ENCODE measurements around the gene PIK3C2B. TPM values are rescaled to one million over a fixed set of nuclear protein-coding genes. Genes with fewer than 3 reads are reported as not detected.

The PIK3C2B gene
- polyA plus RNA-seq, 1 donor from 2014 or later, result 23.7 TPM

DNA sequence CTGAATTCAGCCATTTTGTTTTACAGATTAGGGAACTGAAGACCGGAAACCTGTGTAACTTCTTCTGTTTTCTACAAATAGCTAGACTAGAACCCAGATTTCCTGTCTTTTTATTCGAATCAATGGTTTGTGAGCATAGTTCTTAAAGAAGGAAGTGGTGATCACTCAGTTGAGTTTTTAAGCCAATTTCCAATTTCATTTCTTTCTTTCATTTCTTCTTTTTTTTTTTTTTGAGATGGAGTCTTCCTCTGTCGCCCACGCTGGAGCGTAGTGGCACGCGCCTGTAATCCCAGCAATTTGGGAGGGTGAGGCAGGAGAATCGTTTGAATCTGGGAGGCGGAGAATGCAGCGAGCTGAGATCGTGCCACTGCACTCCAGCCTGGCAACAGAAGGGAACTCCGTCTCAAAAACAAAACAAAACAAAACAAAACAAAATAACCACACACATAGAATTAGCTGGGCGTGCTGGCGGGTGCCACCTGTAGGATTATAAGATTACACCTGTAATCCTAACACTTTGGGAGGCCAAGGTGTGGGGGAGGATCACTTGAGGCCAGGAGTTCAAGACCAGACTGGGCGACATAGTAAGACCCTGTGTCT lies 18.6 kb upstream of the PIK3C2B start:
- Histone ChIP-seq H3K9ac (ENCODE audit: low read length) (no peak overlapping the region), H3K79me2 (replicated peaks; ENCODE audit: insufficient read depth, low read length) (peaks cover 20% of the 10 kb centered on the region), H3K27me3 (ENCODE audit: insufficient read depth, low read depth, low read length) (no peaks in the 10 kb centered on the region), H3K27ac (ENCODE audit: low read length) (no peak overlapping the region), H3K9me3 (ENCODE audit: low read length) (no peaks in the 10 kb centered on the region), H4K20me1 (ENCODE audit: insufficient read depth) (no peaks in the 10 kb centered on the region), H2AFZ (ENCODE audit: low read depth, low read length) (no peak overlapping the region), H3K4me3 (ENCODE audit: low read length) (no peak overlapping the region), H3K36me3 (ENCODE audit: insufficient read depth, low read length) (no peaks in the 10 kb centered on the region), H3K9me2 (ENCODE audit: insufficient read depth, low read length) (no peaks in the 10 kb centered on the region), H3F3A (ENCODE audit: insufficient read depth, low read length, poor library complexity, severe bottlenecking) (no peaks in the 10 kb centered on the region), H3K4me2 (ENCODE audit: low read length) (no peak overlapping the region)
- no peak for TF ChIP-seq POLR2AphosphoS5 (IDR thresholded peaks at IDR 0.05)
- no peak for TF ChIP-seq SMC3 (conservative IDR thresholded peaks at IDR 0.05; ENCODE audit: poor library complexity)
- TF ChIP-seq EP300 (conservative IDR thresholded peaks at IDR 0.05; ENCODE audit: poor library complexity, severe bottlenecking), result no peak
- no peak for TF ChIP-seq EZH2 (IDR thresholded peaks at IDR 0.05; ENCODE audit: borderline replicate concordance, insufficient read depth, low read length, poor library complexity, severe bottlenecking)
- TF ChIP-seq, protein P1, sequence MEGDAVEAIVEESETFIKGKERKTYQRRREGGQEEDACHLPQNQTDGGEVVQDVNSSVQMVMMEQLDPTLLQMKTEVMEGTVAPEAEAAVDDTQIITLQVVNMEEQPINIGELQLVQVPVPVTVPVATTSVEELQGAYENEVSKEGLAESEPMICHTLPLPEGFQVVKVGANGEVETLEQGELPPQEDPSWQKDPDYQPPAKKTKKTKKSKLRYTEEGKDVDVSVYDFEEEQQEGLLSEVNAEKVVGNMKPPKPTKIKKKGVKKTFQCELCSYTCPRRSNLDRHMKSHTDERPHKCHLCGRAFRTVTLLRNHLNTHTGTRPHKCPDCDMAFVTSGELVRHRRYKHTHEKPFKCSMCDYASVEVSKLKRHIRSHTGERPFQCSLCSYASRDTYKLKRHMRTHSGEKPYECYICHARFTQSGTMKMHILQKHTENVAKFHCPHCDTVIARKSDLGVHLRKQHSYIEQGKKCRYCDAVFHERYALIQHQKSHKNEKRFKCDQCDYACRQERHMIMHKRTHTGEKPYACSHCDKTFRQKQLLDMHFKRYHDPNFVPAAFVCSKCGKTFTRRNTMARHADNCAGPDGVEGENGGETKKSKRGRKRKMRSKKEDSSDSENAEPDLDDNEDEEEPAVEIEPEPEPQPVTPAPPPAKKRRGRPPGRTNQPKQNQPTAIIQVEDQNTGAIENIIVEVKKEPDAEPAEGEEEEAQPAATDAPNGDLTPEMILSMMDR (IDR thresholded peaks at IDR 0.05; ENCODE audit: poor library complexity, severe bottlenecking), result no peak

DNA sequence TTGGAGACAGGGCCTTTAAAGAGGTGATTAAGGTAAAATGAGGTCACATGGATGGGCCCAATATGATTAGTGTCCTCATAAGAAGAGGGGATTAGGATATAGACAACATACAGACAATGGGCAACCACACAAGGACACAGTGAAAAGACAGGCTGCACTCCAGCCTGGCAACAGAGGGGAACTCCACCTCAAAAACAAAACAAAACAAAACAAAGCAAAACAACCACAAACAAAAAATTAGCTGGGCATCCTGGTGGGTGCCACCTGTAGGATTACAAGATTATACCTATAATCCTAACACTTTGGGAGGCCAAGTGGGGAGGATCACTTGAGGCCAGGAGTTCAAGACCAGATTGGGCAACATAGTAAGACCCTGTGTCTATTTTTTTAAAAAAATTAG lies 16.8 kb upstream of the PIK3C2B start:
- Histone ChIP-seq H3K79me2 (replicated peaks; ENCODE audit: insufficient read depth, low read length) (peaks cover 2% of the 10 kb centered on the region), H3K9ac (ENCODE audit: low read length) (no peak overlapping the region), H3K27ac (ENCODE audit: low read length) (no peak overlapping the region), H3K4me3 (ENCODE audit: low read length) (no peak overlapping the region), H3K36me3 (ENCODE audit: insufficient read depth, low read length) (no peaks in the 10 kb centered on the region), H2AFZ (ENCODE audit: low read depth, low read length) (no peak overlapping the region), H3K27me3 (ENCODE audit: insufficient read depth, low read depth, low read length) (no peaks in the 10 kb centered on the region), H3K9me2 (ENCODE audit: insufficient read depth, low read length) (no peaks in the 10 kb centered on the region), H3F3A (ENCODE audit: insufficient read depth, low read length, poor library complexity, severe bottlenecking) (peaks cover 4% of the 10 kb centered on the region), H4K20me1 (ENCODE audit: insufficient read depth) (no peaks in the 10 kb centered on the region), H3K9me3 (ENCODE audit: low read length) (no peaks in the 10 kb centered on the region), H3K4me2 (ENCODE audit: low read length) (no peak overlapping the region)
- TF ChIP-seq SMC3 (conservative IDR thresholded peaks at IDR 0.05; ENCODE audit: poor library complexity) (no peak), POLR2AphosphoS5 (IDR thresholded peaks at IDR 0.05) (no peak), EP300 (conservative IDR thresholded peaks at IDR 0.05; ENCODE audit: poor library complexity, severe bottlenecking) (no peak)
- TF ChIP-seq, protein P1 (IDR thresholded peaks at IDR 0.05; ENCODE audit: poor library complexity, severe bottlenecking), result no peak

DNA sequence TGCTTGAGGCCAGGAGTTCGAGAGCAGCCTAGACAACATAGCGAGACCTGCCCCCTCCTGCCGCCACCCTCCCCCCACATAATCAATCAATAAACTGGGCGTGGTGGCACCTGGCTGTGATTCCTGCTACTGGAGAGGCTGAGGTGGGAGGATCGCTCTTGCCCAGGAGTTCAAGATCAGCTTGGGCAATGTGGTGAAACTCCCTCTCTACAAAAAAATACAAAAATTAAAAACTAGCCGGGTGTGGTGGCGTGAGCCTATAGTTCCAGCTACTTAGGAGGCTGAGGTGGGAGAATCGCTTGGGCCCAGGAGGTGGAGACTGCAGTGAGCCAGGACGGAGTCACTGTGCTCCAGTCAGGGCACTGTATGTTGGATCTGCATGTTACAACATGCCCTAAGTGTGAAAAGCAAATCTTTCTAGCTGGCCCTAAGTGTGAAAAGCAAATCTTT lies 14.6 kb upstream of the PIK3C2B start:
- Histone ChIP-seq H3K4me2 (ENCODE audit: low read length) (no peak overlapping the region), H3K36me3 (ENCODE audit: insufficient read depth, low read length) (no peaks in the 10 kb centered on the region), H3K79me2 (replicated peaks; ENCODE audit: insufficient read depth, low read length) (no peaks in the 10 kb centered on the region), H3K4me3 (ENCODE audit: low read length) (no peak overlapping the region), H3K9me3 (ENCODE audit: low read length) (no peaks in the 10 kb centered on the region), H3K9me2 (ENCODE audit: insufficient read depth, low read length) (no peaks in the 10 kb centered on the region), H3K27me3 (ENCODE audit: insufficient read depth, low read depth, low read length) (no peaks in the 10 kb centered on the region), H3K27ac (ENCODE audit: low read length) (no peak overlapping the region), H3F3A (ENCODE audit: insufficient read depth, low read length, poor library complexity, severe bottlenecking) (peaks cover 7% of the 10 kb centered on the region), H4K20me1 (ENCODE audit: insufficient read depth) (no peaks in the 10 kb centered on the region), H2AFZ (ENCODE audit: low read depth, low read length) (no peak overlapping the region), H3K9ac (ENCODE audit: low read length) (no peak overlapping the region)
- TF ChIP-seq TAF1 (IDR thresholded peaks at IDR 0.05; ENCODE audit: low read depth) (no peak), SMC3 (conservative IDR thresholded peaks at IDR 0.05; ENCODE audit: poor library complexity) (no peak), EZH2 (IDR thresholded peaks at IDR 0.05; ENCODE audit: borderline replicate concordance, insufficient read depth, low read length, poor library complexity, severe bottlenecking) (no peak), MXI1 (conservative IDR thresholded peaks at IDR 0.05; ENCODE audit: poor library complexity, severe bottlenecking) (no peak), RAD21 (conservative IDR thresholded peaks at IDR 0.05) (no peak)

Measured in neural cell (in vitro differentiated cells).